ENCODE data around the gene ASPHD2.

ASPHD2 gene

DNA sequence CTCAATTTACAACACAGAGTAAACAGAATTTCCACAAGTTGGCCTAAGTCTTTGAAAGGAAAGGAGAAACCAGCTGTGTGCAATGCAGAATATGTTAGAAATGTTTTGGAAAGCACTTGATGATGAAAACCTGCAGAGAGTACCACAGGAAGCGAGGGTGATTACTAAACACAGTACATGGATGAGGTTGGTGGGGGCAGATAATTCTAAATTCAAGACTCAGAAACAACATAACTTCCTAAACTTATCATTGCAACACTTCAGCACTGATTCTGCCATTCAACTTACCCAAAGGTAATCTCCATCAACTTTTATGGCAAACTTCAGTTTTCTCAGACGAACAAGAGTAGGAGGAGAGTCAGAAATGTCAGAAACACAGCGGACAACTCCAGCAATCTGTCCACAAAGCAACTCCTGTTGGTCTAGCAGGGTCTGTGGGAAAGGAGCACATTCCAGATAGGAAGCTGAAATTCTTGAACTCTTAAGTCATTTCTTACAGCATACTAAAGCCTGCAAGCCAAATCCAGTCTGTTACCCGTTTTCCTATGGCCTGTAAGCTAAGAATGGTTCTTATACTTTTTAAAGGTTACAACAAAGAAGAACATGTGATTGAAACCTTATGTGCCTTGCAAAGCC is 47.8 kb downstream of the ASPHD2 start:
- DNase-seq (ENCODE audit: low read depth) = peak; percentile 78
- H3K4me3 ChIP-seq (ENCODE audit: low read length) = peak overlapping the region; percentile 23
- TF ChIP-seq, protein P1, sequence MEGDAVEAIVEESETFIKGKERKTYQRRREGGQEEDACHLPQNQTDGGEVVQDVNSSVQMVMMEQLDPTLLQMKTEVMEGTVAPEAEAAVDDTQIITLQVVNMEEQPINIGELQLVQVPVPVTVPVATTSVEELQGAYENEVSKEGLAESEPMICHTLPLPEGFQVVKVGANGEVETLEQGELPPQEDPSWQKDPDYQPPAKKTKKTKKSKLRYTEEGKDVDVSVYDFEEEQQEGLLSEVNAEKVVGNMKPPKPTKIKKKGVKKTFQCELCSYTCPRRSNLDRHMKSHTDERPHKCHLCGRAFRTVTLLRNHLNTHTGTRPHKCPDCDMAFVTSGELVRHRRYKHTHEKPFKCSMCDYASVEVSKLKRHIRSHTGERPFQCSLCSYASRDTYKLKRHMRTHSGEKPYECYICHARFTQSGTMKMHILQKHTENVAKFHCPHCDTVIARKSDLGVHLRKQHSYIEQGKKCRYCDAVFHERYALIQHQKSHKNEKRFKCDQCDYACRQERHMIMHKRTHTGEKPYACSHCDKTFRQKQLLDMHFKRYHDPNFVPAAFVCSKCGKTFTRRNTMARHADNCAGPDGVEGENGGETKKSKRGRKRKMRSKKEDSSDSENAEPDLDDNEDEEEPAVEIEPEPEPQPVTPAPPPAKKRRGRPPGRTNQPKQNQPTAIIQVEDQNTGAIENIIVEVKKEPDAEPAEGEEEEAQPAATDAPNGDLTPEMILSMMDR (conservative IDR thresholded peaks at IDR 0.05; ENCODE audit: low read depth, low read length) = no peak

DNA sequence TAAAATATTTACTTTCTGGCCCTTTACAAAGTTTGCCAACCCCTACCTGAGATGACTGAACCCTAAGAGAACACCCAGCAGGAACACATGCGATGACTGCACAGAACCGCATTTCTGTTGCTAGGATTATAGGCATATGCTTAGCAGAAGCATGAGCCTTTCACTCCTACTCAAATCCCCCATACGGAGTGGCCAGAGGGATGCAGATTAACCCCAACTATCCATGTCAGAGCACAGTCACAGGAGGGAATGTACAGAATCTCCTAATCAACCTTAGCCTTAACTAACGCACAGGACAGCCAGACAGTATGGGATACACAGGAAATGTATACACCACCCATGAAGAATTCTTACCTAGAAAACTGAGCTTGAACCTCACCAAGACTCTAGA is 48.3 kb downstream of the ASPHD2 start:
- H3K4me3 ChIP-seq (ENCODE audit: low read length) = no peak overlapping the region

GRCh38 chr22:26479043-26479791 is 50.2 kb downstream of the ASPHD2 start:
- peak overlapping the region; percentile 85 for H3K4me3 ChIP-seq (ENCODE audit: low read length)
- DNase-seq (ENCODE audit: low read depth) = no peak
- TF ChIP-seq, protein P1 (conservative IDR thresholded peaks at IDR 0.05; ENCODE audit: low read depth, low read length) = no peak

More for the DNA sequence above, 48.3 kb downstream of the ASPHD2 start:
- TF ChIP-seq, protein P1 (conservative IDR thresholded peaks at IDR 0.05; ENCODE audit: low read depth, low read length) = no peak
- DNase-seq (ENCODE audit: low read depth) = peak; percentile 66

DNA sequence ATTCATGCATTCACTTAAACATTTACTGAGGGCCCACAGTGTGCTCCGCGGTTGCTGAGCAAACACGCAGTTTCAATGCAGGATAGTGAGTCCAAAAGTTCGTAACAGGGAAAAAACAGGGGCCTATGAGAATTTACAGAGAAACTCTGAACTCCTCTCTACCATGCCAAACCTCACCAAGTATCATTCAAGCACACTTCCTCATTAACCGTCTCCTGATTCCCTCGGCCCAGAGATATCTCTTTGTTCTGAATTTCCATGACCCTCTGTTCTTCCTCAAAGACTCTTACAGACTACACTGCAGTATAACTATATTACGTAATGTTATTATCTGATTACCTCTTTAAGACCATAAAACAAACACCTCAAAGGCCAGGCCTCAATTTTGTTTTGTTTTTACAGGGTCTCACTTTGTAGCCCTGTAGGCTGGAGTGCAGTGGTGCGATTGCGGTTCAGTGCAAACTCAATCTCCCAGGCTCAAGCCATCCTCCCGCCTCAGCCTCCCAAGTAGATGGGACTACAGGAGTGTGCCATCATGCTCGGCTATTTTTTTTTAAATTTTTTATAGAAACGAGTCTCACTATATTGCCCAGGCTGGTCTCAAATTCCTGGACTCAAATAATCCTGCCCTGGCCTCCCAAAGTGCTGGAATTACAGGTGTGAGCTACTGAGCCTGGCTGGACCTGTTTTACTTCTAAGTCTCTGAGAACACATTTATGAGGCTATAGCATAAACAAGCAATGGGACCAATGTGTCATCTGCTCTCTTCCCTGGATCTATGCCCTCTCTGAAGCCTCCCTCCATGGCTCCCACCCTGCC is 50.9 kb downstream of the ASPHD2 start:
- H3K4me3 ChIP-seq (ENCODE audit: low read length) = peak overlapping the region; percentile 85
- TF ChIP-seq, protein P1 (conservative IDR thresholded peaks at IDR 0.05; ENCODE audit: low read depth, low read length) = no peak
- DNase-seq (ENCODE audit: low read depth) = no peak

DNA sequence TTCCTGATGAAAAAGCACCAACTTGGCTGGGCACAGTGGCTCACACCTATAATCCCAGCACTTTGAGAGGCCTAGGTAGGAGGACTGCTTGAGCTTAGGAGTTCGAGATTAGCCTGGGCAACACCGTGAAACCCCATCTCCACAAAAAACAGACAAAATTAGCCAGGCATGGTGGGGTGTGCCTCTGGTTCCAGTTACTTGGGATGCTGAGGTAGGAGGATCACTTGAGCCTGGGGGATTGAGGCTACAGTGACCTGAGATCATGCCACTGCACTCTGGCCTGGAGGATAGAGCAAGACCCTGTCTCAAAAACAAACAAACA is 51.5 kb downstream of the ASPHD2 start:
- DNase-seq (ENCODE audit: low read depth) = no peak
- TF ChIP-seq, protein P1 (conservative IDR thresholded peaks at IDR 0.05; ENCODE audit: low read depth, low read length) = no peak
- H3K4me3 ChIP-seq (ENCODE audit: low read length) = peak overlapping the region; percentile 85

DNA sequence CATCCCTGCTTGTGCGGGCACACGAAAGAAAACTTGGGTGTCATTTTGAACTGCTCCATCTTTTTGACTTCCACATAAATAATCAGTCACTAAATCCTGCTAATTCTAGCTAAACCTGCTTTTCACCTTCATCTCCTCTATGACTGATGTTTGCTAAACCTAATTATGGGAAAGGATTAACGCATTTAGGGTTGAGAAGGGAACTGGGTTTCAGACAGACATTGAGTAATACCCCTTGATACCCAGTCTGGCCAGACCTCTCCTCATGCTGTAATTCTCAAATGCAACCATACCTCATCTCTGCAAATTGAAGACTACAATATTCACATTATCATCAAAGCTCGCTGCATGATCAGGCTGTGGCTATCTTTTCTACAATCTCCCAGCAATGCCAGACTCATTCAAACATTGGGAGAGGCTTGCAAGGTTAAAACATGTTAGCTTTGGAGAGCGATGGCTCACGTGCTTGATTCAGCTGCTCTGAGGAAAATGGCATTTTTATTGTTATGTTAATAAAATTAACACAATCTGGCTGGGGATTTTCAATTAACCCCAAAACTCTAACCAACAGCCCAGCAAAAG is 52.1 kb downstream of the ASPHD2 start:
- peak; percentile 64 for DNase-seq (ENCODE audit: low read depth)
- TF ChIP-seq, protein P1 (conservative IDR thresholded peaks at IDR 0.05; ENCODE audit: low read depth, low read length) = no peak
- H3K4me3 ChIP-seq (ENCODE audit: low read length) = peak overlapping the region; percentile 85
